HepG2 (cell line): Measurements from ENCODE around the gene MTUS2. TPM values are rescaled to one million over a fixed set of nuclear protein-coding genes. Genes with fewer than 3 reads are reported as not detected.
"Not testable (repeated sequence)": the region's sequence is repeated elsewhere in the genome, so short reads cannot be mapped to it uniquely, and the experiment has no call there.

Source experiments
- ATAC-seq: fragments of 200-7000 bp; cut with Tn5 transposase; 3 replicates; pipeline ENCODE4 v1.9.1; 2020; ENCODE audit warnings: mild to moderate bottlenecking, moderate library complexity
- BruUV-seq: library from RNA; stranded (reverse); fragments of 400-500 nt; replicated peaks from 2 replicates; lab custom pipeline; 2021; lab: Mats Ljungman, UMichigan
- CTCF ChIA-PET: fragments of 300-600 bp; formaldehyde crosslinking; extraction: SDS; loops from one replicate; lab custom pipeline; 2021; ENCODE audit warnings: low total read pairs, inconsistent platforms, low intra/inter-chr PET ratio; lab: Yijun Ruan, JAX
- POLR2A ChIA-PET: fragments of 350-600 bp; sonication (Branson Sonifier 250); formaldehyde crosslinking; loops from one replicate; lab custom pipeline; 2020; ENCODE audit warnings: antibody characterized with exemption, inconsistent platforms; lab: Yijun Ruan, JAX
- DNase-seq: peaks from one replicate; pipeline ENCODE4 v3.0.0-alpha.2; 2015; ENCODE audit warnings: low spot score
- FAIRE-seq: peaks from 3 replicates; lab custom pipeline; 2011; peaks lifted over from hg19 to GRCh38; lab: Jason Lieb, UNC
- H2AFZ ChIP-seq: one replicate; pipeline ENCODE4 v1.6.1; 2011; ENCODE audit warnings: low read length, inconsistent platforms
- H3K27ac ChIP-seq: fragments of 300-600 bp; 3 replicates; pipeline ENCODE4 v1.8.0; 2011; ENCODE audit warnings: mixed run types, mild to moderate bottlenecking, mixed read lengths, low read length, inconsistent platforms; ENCODE audit not compliant: insufficient read depth; ENCODE audit errors: extremely low read length
- H3K27me3 ChIP-seq, 2 experiments: fragments of 200-600 bp in 1 of 2; 2 replicates in 1 of 2; 3 replicates in 1 of 2; pipeline versions ENCODE4 v1.6.0 to v1.8.0; 2011; ENCODE audit warnings: low read length in 2 of 2, mild to moderate bottlenecking in 2 of 2, moderate library complexity in 2 of 2, inconsistent platforms in 1 of 2; ENCODE audit not compliant: insufficient read depth in 2 of 2, control insufficient read depth in 1 of 2
- H3K36me3 ChIP-seq, 2 experiments: fragments of 200-600 bp in 1 of 2; replicated peaks in 1 of 2; 2 replicates in 1 of 2; 3 replicates in 1 of 2; pipeline versions ENCODE4 v1.5.1 to v1.8.0; 2011; ENCODE audit warnings: low read length in 2 of 2, inconsistent platforms in 1 of 2; ENCODE audit not compliant: insufficient read depth in 2 of 2, control insufficient read depth in 1 of 2
- H3K4me1 ChIP-seq: 2 replicates; pipeline ENCODE4 v1.5.1; 2012; ENCODE audit warnings: low read length, inconsistent platforms; ENCODE audit not compliant: insufficient read depth
- H3K4me2 ChIP-seq: 2 replicates; pipeline ENCODE4 v1.6.0; 2011; ENCODE audit warnings: low read depth, low read length, inconsistent platforms
- H3K4me3 ChIP-seq, 3 experiments: fragments of 200-600 bp in 1 of 3; sonication (generic), shearing (Covaris generic) in 1 of 3; replicated peaks in 1 of 3; 2 replicates each; pipeline ENCODE4 v1.5.1; 2011 to 2016; ENCODE audit warnings: low read length in 3 of 3, inconsistent platforms in 2 of 3, low read depth in 2 of 3, mild to moderate bottlenecking in 2 of 3, control low read depth in 1 of 3, mixed read lengths in 1 of 3; ENCODE audit not compliant: insufficient read depth in 1 of 3
- H3K79me2 ChIP-seq: one replicate; pipeline ENCODE4 v1.6.1; 2011; ENCODE audit warnings: low read length, inconsistent platforms; ENCODE audit not compliant: insufficient read depth
- H3K9ac ChIP-seq: 2 replicates; pipeline ENCODE4 v1.6.0; 2011; ENCODE audit warnings: mild to moderate bottlenecking, low read depth, low read length, inconsistent platforms; ENCODE audit not compliant: insufficient read depth
- H3K9me3 ChIP-seq: 2 replicates; pipeline ENCODE4 v1.5.1; 2012; ENCODE audit warnings: mild to moderate bottlenecking, low read length
- H4K20me1 ChIP-seq: 2 replicates; pipeline ENCODE4 v1.6.0; 2011; ENCODE audit warnings: inconsistent platforms, mild to moderate bottlenecking, low read length, moderate library complexity; ENCODE audit not compliant: insufficient read depth
- CREB1 ChIP-seq, 2 experiments: fragments of 450-650 bp in 1 of 2; IDR thresholded peaks; 2 replicates each; pipeline ENCODE4 v1.6.1; 2016 to 2017; ENCODE audit warnings: control low read depth in 1 of 2, mild to moderate bottlenecking in 1 of 2, missing compliant biosample characterization in 1 of 2, missing genetic modification characterization in 1 of 2
- HMGA1 ChIP-seq: sonication (generic); formaldehyde crosslinking; conservative IDR thresholded peaks from 2 replicates; pipeline ENCODE4 v1.4.0; 2020; ENCODE audit warnings: missing genetic modification reagents
- HOXA5 ChIP-seq: sonication (generic); formaldehyde crosslinking; IDR thresholded peaks from 2 replicates; pipeline ENCODE4 v1.4.0; 2020; ENCODE audit warnings: missing genetic modification reagents
- RFX5 ChIP-seq: IDR thresholded peaks from 2 replicates; pipeline ENCODE4 v1.6.1; 2011; ENCODE audit warnings: low read depth, low read length, improper control_type of control experiment
- SMYD3 ChIP-seq: sonication (generic); formaldehyde crosslinking; IDR thresholded peaks from 2 replicates; pipeline ENCODE4 v1.8.1; 2023; ENCODE audit warnings: mild to moderate bottlenecking, missing genetic modification reagents
- TERF1 ChIP-seq: sonication (generic); formaldehyde crosslinking; IDR thresholded peaks from 2 replicates; pipeline ENCODE4 v1.8.0; 2022; ENCODE audit warnings: mild to moderate bottlenecking, missing genetic modification reagents, moderate library complexity
- ZBTB20 ChIP-seq: sonication (generic); formaldehyde crosslinking; IDR thresholded peaks from 2 replicates; pipeline ENCODE4 v1.8.1; 2023; ENCODE audit warnings: missing genetic modification reagents, low read depth, mild to moderate bottlenecking, borderline replicate concordance
- ZBTB21 ChIP-seq: sonication (generic); formaldehyde crosslinking; IDR thresholded peaks from 2 replicates; pipeline ENCODE4 v1.4.0; 2020; ENCODE audit warnings: missing genetic modification reagents
- ZMAT5 ChIP-seq: sonication (generic); formaldehyde crosslinking; IDR thresholded peaks from 2 replicates; pipeline ENCODE4 v1.5.0; 2020; ENCODE audit warnings: mild to moderate bottlenecking, low read depth, missing genetic modification reagents, borderline replicate concordance
- ZNF841 ChIP-seq: sonication (generic); formaldehyde crosslinking; IDR thresholded peaks from 2 replicates; pipeline ENCODE4 v1.8.1; 2023; ENCODE audit warnings: missing genetic modification reagents, borderline replicate concordance
- WGBS: methylation state at CpG from one replicate; pipeline ENCODE4 v1.1.6; 2017; ENCODE audit warnings: low lambda C conversion rate; 5-methylcytosine and 5-hydroxymethylcytosine counted together
- in situ Hi-C: cut with HindIII; loops from 2 replicates; pipeline ENCODE4 v1.10.0; 2017; ENCODE audit warnings: low pct_unique_long_range_greater_than_20kb; ENCODE audit not compliant: extremely low pct_ligation_motif_present
- intact Hi-C: fragments of 100-400 bp; cut with micrococcal nuclease; formaldehyde crosslinking; loops from one replicate; pipeline ENCODE4 v1.10.0; 2022; ENCODE audit not compliant: unreplicated experiment
- polyA plus RNA-seq, 8 experiments: library from polyadenylated mRNA; depleted of rRNA in 3 of 8; stranded (reverse) in 7 of 8; unstranded in 1 of 8; fragments of >200 nt; fragmentation: Illumina TruSeq in 4 of 8; extraction: Trizol in 4 of 8; gene quantifications; 2 replicates each; pipeline versions ENCODE4 v1.2.1 to v1.2.3, GENCODE V29; 2011 to 2016; ENCODE audit warnings: low read depth in 4 of 8, missing spikeins in 1 of 8, mixed read lengths in 1 of 8; ENCODE audit not compliant: insufficient read depth in 1 of 8
- total RNA-seq, 5 experiments: library from RNA; depleted of rRNA; stranded (reverse); fragments of >200 nt; fragmentation: Illumina TruSeq; extraction: Trizol; gene quantifications; 2 replicates each; pipeline ENCODE4 v1.2.3, GENCODE V29; 2016; ENCODE audit warnings: low read depth in 1 of 5
- TF ChIP-seq, protein P1 (sequence below): sonication (generic); formaldehyde crosslinking; IDR thresholded peaks from 2 replicates; pipeline ENCODE4 v1.9.0; 2021; ENCODE audit warnings: missing genetic modification reagents, mild to moderate bottlenecking, borderline replicate concordance

MTUS2 gene
- total and polyA plus RNA-seq, 2 of the 13 experiments (the other 11 are each of a cell fraction or from before 2014, with no cell fraction given) = not detected

DNA sequence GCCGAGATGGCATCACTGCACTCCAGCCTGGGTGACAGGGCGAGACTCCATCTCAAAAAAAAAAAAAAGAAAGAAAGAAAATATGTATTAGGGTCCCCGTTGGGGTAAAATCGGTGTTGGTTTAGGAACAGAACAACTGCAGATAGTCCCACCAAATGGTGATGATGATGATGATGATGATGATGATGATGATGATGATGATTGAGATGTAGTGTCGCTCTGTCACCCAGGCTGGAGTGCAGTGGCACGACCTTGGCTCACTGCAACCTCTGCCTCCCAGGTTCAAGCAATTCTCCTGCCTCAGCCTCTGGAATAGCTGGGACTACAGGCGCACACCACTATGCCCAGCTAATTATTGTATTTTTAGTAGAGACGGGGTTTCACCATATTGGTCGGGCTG lies 570.5 kb downstream of the MTUS2 start:
- H4K20me1 ChIP-seq; DNase-seq; ATAC-seq; BruUV-seq; FAIRE-seq; H3K36me3 ChIP-seq; POLR2A ChIA-PET; H3K79me2 ChIP-seq; in situ Hi-C loops; H3K4me3 ChIP-seq; H3K27me3 ChIP-seq; intact Hi-C loops; H3K4me2 ChIP-seq; H2AFZ ChIP-seq; H3K9me3 ChIP-seq; H3K9ac ChIP-seq; H3K27ac ChIP-seq; CTCF ChIA-PET; TF ChIP-seq CREB1 (CRISPR knock-in tag; IDR thresholded peaks at IDR 0.05): not testable (repeated sequence)
- 80% methylated on average over 8 of the region's 9 CpGs for WGBS
- H3K4me1 ChIP-seq = peaks cover 17% of the 10 kb centered on the region
- TF ChIP-seq CREB1 (IDR thresholded peaks at IDR 0.05) = peak; percentile 77

GRCh38 chr13:29396446-29396845 lies 576.3 kb downstream of the MTUS2 start:
- Histone ChIP-seq H3K4me1 (peaks cover 17% of the 10 kb centered on the region), H3K9me3 (no peaks in the 10 kb centered on the region), H3K27ac (no peak overlapping the region), H3K9ac (no peak overlapping the region), H3K36me3 (no peaks in the 10 kb centered on the region), H4K20me1 (no peaks in the 10 kb centered on the region), H3K79me2 (no peaks in the 10 kb centered on the region), H3K4me3 (no peak overlapping the region), H3K4me2 (no peak overlapping the region), H2AFZ (no peak overlapping the region), H3K27me3 (0 out of 5 replicates have a peak, but pooled peaks cover 0 to 5% of the 10 kb centered on the region in 2 experiments)
- intact Hi-C loops = no loop called here
- CTCF ChIA-PET = no interaction called here
- in situ Hi-C loops = no loop called here
- TF ChIP-seq ZMAT5 (CRISPR knock-in tag) (no peak), RFX5 (no peak), HMGA1 (CRISPR knock-in tag) (no peak), ZBTB21 (CRISPR knock-in tag) (no peak), SMYD3 (CRISPR knock-in tag) (no peak), ZNF841 (CRISPR knock-in tag) (no peak), HOXA5 (CRISPR knock-in tag) (no peak), TERF1 (CRISPR knock-in tag) (no peak), ZBTB20 (no peak)
- TF ChIP-seq, protein P1, sequence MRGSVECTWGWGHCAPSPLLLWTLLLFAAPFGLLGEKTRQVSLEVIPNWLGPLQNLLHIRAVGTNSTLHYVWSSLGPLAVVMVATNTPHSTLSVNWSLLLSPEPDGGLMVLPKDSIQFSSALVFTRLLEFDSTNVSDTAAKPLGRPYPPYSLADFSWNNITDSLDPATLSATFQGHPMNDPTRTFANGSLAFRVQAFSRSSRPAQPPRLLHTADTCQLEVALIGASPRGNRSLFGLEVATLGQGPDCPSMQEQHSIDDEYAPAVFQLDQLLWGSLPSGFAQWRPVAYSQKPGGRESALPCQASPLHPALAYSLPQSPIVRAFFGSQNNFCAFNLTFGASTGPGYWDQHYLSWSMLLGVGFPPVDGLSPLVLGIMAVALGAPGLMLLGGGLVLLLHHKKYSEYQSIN = no peak
- FAIRE-seq (no peak), DNase-seq (no peak), ATAC-seq (no peak)
- POLR2A ChIA-PET = no interaction called here
- WGBS = 2% methylated on average over 2 of the region's 2 CpGs
- BruUV-seq = no TSS peak
